HCT116 (cell line): ENCODE measurements around the gene NCAPD2. TPM values are rescaled to one million over a fixed set of nuclear protein-coding genes. Genes with fewer than 3 reads are reported as not detected.

Experiments
- ATAC-seq: fragments of 200-7000 bp; cut with Tn5 transposase; 2 replicates; pipeline ENCODE4 v1.9.1; 2020; ENCODE audit warnings: mild to moderate bottlenecking, moderate library complexity
- BruUV-seq: library from RNA; stranded (reverse); fragments of 400-500 nt; replicated peaks from 2 replicates; lab custom pipeline; 2021; lab: Mats Ljungman, UMichigan
- CTCF ChIA-PET: fragments of 300-600 bp; sonication (Branson Sonifier 250); formaldehyde crosslinking; loops from one replicate; lab custom pipeline; 2021; ENCODE audit warnings: antibody characterized with exemption; lab: Charles Lee
- POLR2A ChIA-PET: fragments of 300-600, 350-600 bp; sonication (Branson Sonifier 250); formaldehyde crosslinking; loops from one replicate; lab custom pipeline; 2021; ENCODE audit warnings: antibody characterized with exemption; lab: Charles Lee
- RAD21 ChIA-PET, 2 experiments: fragments of 300-600 bp; sonication (Branson Sonifier 250); formaldehyde crosslinking; loops; one replicate each; lab custom pipeline; 2023; ENCODE audit warnings: low total read pairs in 2 of 2; ENCODE audit not compliant: uncharacterized antibody in 2 of 2, unreplicated experiment in 2 of 2, low non-redundant PET in 1 of 2; lab: Charles Lee
- DNase-seq: peaks from one replicate; pipeline ENCODE4 v3.0.0-alpha.2; 2010; ENCODE audit warnings: low read depth, low spot score
- H2AFZ ChIP-seq: fragments of 200-600 bp; shearing (Covaris generic), sonication (generic); 2 replicates; pipeline ENCODE4 v1.6.1; 2017; ENCODE audit warnings: low read depth, mixed run types, mixed read lengths, antibody characterized with exemption, low read length; ENCODE audit not compliant: poor library complexity, severe bottlenecking
- H3K27ac ChIP-seq: 2 replicates; pipeline ENCODE4 v1.5.1; 2012; ENCODE audit warnings: low read depth, low read length
- H3K27me3 ChIP-seq: fragments of 200-600 bp; sonication (generic); 2 replicates; pipeline ENCODE4 v1.6.1; 2016; ENCODE audit warnings: mixed run types, low read length, mixed read lengths; ENCODE audit not compliant: insufficient read depth
- H3K36me3 ChIP-seq, 2 experiments: fragments of 200-500 bp in 1 of 2; fragments of 200-600 bp in 1 of 2; sonication (Bioruptor generic) in 1 of 2; sonication (generic) in 1 of 2; 2 replicates each; pipeline versions ENCODE4 v1.5.1 to v1.6.1; 2014 to 2016; ENCODE audit warnings: low read length in 2 of 2, inconsistent platforms in 1 of 2, mixed read lengths in 1 of 2, mixed run types in 1 of 2; ENCODE audit not compliant: insufficient read depth in 2 of 2, control insufficient read depth in 1 of 2
- H3K4me1 ChIP-seq, 2 experiments: fragments of 200-600 bp in 1 of 2; sonication (generic) in 1 of 2; 2 replicates each; pipeline versions ENCODE4 v1.5.1 to v1.6.1; 2012 to 2017; ENCODE audit warnings: low read length in 2 of 2, inconsistent platforms in 1 of 2, mild to moderate bottlenecking in 1 of 2, mixed read lengths in 1 of 2, mixed run types in 1 of 2, moderate library complexity in 1 of 2; ENCODE audit not compliant: insufficient read depth in 2 of 2, control insufficient read depth in 1 of 2
- H3K4me2 ChIP-seq: fragments of 200-600 bp; sonication (generic); 2 replicates; pipeline ENCODE4 v1.6.1; 2017; ENCODE audit warnings: mixed run types, low read length, mixed read lengths
- H3K4me3 ChIP-seq, 2 experiments: fragments of 200-600 bp in 1 of 2; sonication (generic) in 1 of 2; replicated peaks in 1 of 2; 2 replicates each; pipeline ENCODE4 v1.5.1; 2011 to 2016; ENCODE audit warnings: low read length in 2 of 2, control low read depth in 1 of 2, low read depth in 1 of 2, mild to moderate bottlenecking in 1 of 2, mixed read lengths in 1 of 2, mixed run types in 1 of 2
- H3K79me2 ChIP-seq: fragments of 200-600 bp; sonication (generic); 2 replicates; pipeline ENCODE4 v1.6.1; 2017; ENCODE audit warnings: mild to moderate bottlenecking, mixed run types, low read length, moderate library complexity, mixed read lengths; ENCODE audit not compliant: insufficient read depth
- H3K9ac ChIP-seq: fragments of 200-600 bp; sonication (generic); 2 replicates; pipeline ENCODE4 v1.6.1; 2016; ENCODE audit warnings: low read length, mixed read lengths
- H3K9me2 ChIP-seq: fragments of 200-600 bp; sonication (generic), shearing (Covaris generic); 2 replicates; pipeline ENCODE4 v1.6.1; 2017; ENCODE audit warnings: mixed run types, mild to moderate bottlenecking, moderate library complexity; ENCODE audit not compliant: insufficient read depth
- H3K9me3 ChIP-seq, 2 experiments: fragments of 200-500 bp in 1 of 2; fragments of 200-600 bp in 1 of 2; sonication (Bioruptor generic) in 1 of 2; sonication (generic) in 1 of 2; 2 replicates each; pipeline ENCODE4 v1.6.1; 2014 to 2017; ENCODE audit warnings: low read length in 2 of 2, mixed read lengths in 2 of 2, inconsistent platforms in 1 of 2, low read depth in 1 of 2, mild to moderate bottlenecking in 1 of 2, mixed run types in 1 of 2, moderate library complexity in 1 of 2; ENCODE audit not compliant: control insufficient read depth in 1 of 2, insufficient read depth in 1 of 2
- H4K20me1 ChIP-seq: fragments of 200-600 bp; sonication (generic), shearing (Covaris generic); 2 replicates; pipeline ENCODE4 v1.6.1; 2017; ENCODE audit warnings: mixed run types, mild to moderate bottlenecking, moderate library complexity; ENCODE audit not compliant: insufficient read depth
- CEBPB ChIP-seq: IDR thresholded peaks from 2 replicates; pipeline ENCODE4 v1.6.1; 2012; ENCODE audit warnings: low read depth
- JUND ChIP-seq: IDR thresholded peaks from 2 replicates; pipeline ENCODE4 v1.6.1; 2012
- POLR2A ChIP-seq: IDR thresholded peaks from 2 replicates; pipeline ENCODE4 v1.7.0; 2011; ENCODE audit warnings: borderline replicate concordance; ENCODE audit not compliant: insufficient read depth, insufficient read length; ENCODE audit errors: extremely low read depth
- POLR2AphosphoS5 ChIP-seq: IDR thresholded peaks from 2 replicates; pipeline ENCODE4 v1.6.1; 2011; ENCODE audit warnings: mild to moderate bottlenecking, low read depth, low read length, moderate library complexity
- SIN3A ChIP-seq: IDR thresholded peaks from 2 replicates; pipeline ENCODE4 v1.6.1; 2012; ENCODE audit warnings: low read depth
- SRF ChIP-seq: IDR thresholded peaks from 2 replicates; pipeline ENCODE4 v1.6.1; 2012; ENCODE audit warnings: low read depth
- ZFX ChIP-seq: fragments of 450-650 bp; IDR thresholded peaks from 2 replicates; pipeline ENCODE4 v1.6.1; 2017
- intact Hi-C: fragments of 100-400 bp; cut with micrococcal nuclease; formaldehyde crosslinking; loops from 2 replicates; pipeline ENCODE4 v1.10.0; 2022
- total RNA-seq: library from RNA; stranded (reverse); gene quantifications from one replicate; pipeline ENCODE4 v1.2.1, GENCODE V29; 2021; ENCODE audit not compliant: unreplicated experiment
- TF ChIP-seq, protein P1 (sequence below), 3 experiments: fragments of 200-600 bp in 1 of 3; sonication (generic) in 1 of 3; IDR thresholded peaks in 2 of 3; conservative IDR thresholded peaks in 1 of 3; 2 replicates each; pipeline ENCODE4 v1.5.1; 2012 to 2017; ENCODE audit warnings: low read depth in 2 of 3, low read length in 2 of 3, antibody characterized with exemption in 1 of 3, borderline replicate concordance in 1 of 3, control low read depth in 1 of 3, mild to moderate bottlenecking in 1 of 3, mixed read lengths in 1 of 3, mixed run types in 1 of 3, moderate library complexity in 1 of 3; ENCODE audit not compliant: insufficient read depth in 1 of 3
- TF ChIP-seq, protein P2 (sequence below): IDR thresholded peaks from 2 replicates; pipeline ENCODE4 v1.6.1; 2012
- TF ChIP-seq, protein P3 (sequence below): IDR thresholded peaks from 2 replicates; pipeline ENCODE4 v1.6.1; 2012
- TF ChIP-seq, protein P4 (sequence below): IDR thresholded peaks from 2 replicates; pipeline ENCODE4 v1.6.1; 2011; ENCODE audit warnings: mild to moderate bottlenecking, low read length, moderate library complexity; ENCODE audit not compliant: insufficient replicate concordance; ENCODE audit errors: extremely low read depth

The NCAPD2 gene
- total RNA-seq, 1 experiment from 2014 or later, result 177 TPM

DNA sequence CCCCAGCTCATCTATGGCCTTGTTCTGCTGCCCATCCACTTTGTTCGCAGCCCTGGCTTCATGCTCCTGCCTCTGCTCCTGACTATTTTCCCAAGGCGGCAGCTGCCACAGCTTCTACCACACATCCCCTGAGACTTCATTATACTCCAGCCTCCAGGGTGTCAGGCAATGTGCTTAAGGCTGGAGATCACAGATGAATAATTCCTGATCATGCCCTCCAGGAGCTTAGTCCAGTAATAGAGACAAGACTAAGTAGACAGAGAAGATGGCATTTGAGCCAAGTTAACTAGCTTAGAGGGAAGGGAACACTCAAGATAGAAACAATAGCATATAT lies 34.9 kb upstream of the NCAPD2 start:
- TF ChIP-seq SRF (no peak), ZFX (no peak), SIN3A (no peak), JUND (no peak), POLR2AphosphoS5 (no peak), CEBPB (no peak), POLR2A (no peak)
- TF ChIP-seq, protein P1, sequence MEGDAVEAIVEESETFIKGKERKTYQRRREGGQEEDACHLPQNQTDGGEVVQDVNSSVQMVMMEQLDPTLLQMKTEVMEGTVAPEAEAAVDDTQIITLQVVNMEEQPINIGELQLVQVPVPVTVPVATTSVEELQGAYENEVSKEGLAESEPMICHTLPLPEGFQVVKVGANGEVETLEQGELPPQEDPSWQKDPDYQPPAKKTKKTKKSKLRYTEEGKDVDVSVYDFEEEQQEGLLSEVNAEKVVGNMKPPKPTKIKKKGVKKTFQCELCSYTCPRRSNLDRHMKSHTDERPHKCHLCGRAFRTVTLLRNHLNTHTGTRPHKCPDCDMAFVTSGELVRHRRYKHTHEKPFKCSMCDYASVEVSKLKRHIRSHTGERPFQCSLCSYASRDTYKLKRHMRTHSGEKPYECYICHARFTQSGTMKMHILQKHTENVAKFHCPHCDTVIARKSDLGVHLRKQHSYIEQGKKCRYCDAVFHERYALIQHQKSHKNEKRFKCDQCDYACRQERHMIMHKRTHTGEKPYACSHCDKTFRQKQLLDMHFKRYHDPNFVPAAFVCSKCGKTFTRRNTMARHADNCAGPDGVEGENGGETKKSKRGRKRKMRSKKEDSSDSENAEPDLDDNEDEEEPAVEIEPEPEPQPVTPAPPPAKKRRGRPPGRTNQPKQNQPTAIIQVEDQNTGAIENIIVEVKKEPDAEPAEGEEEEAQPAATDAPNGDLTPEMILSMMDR (IDR thresholded peaks at IDR 0.05 in 2 of 3, conservative IDR thresholded peaks at IDR 0.05 in 1 of 3; ENCODE audit: borderline replicate concordance in 1 of 3, insufficient read depth in 1 of 3, low read depth in 2 of 3, low read length in 2 of 3), result no peak
- TF ChIP-seq, protein P2, sequence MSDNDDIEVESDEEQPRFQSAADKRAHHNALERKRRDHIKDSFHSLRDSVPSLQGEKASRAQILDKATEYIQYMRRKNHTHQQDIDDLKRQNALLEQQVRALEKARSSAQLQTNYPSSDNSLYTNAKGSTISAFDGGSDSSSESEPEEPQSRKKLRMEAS, result no peak
- TF ChIP-seq, protein P3, sequence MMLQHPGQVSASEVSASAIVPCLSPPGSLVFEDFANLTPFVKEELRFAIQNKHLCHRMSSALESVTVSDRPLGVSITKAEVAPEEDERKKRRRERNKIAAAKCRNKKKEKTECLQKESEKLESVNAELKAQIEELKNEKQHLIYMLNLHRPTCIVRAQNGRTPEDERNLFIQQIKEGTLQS, result no peak
- TF ChIP-seq, protein P4, sequence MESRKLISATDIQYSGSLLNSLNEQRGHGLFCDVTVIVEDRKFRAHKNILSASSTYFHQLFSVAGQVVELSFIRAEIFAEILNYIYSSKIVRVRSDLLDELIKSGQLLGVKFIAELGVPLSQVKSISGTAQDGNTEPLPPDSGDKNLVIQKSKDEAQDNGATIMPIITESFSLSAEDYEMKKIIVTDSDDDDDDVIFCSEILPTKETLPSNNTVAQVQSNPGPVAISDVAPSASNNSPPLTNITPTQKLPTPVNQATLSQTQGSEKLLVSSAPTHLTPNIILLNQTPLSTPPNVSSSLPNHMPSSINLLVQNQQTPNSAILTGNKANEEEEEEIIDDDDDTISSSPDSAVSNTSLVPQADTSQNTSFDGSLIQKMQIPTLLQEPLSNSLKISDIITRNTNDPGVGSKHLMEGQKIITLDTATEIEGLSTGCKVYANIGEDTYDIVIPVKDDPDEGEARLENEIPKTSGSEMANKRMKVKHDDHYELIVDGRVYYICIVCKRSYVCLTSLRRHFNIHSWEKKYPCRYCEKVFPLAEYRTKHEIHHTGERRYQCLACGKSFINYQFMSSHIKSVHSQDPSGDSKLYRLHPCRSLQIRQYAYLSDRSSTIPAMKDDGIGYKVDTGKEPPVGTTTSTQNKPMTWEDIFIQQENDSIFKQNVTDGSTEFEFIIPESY, result no peak

More for the DNA sequence above, 34.9 kb upstream of the NCAPD2 start:
- Histone ChIP-seq H4K20me1 (no peaks in the 10 kb centered on the region), H3K27ac (no peak overlapping the region), H3K4me1 (no peaks in the 10 kb centered on the region), H3K4me2 (no peak overlapping the region), H3K4me3 (no peak overlapping the region), H3K9me2 (no peaks in the 10 kb centered on the region), H2AFZ (no peak overlapping the region), H3K27me3 (no peaks in the 10 kb centered on the region), H3K79me2 (no peaks in the 10 kb centered on the region), H3K9ac (no peak overlapping the region), H3K36me3 (peaks cover 4 to 17% of the 10 kb centered on the region in 2 experiments; a peak in 3 of 4 replicates), H3K9me3 (no peaks in the 10 kb centered on the region)
- DNase-seq, result no peak
- CTCF ChIA-PET, result interaction anchor here (0.8 kb wide), 1 partner anchor 35 kb away, joined by 3 read pairs; no protein-coding TSS in a partner anchor
- intact Hi-C loops, result no loop called here
- POLR2A ChIA-PET, result interaction anchor here (1.2 to 3.7 kb wide), 2 partner anchors 12 to 76 kb away, joined by 6 to 18 read pairs; partner anchors contain the start of genes GAPDH and VAMP1
- no peak for ATAC-seq
- BruUV-seq, result no TSS peak
- RAD21 ChIA-PET, result no interaction called here
